ENCODE data around the gene RFPL2.

Gene RFPL2

GRCh38 chr22:32204856-32205722 lies at the start of gene RFPL2:
Gene RFPL2, minus strand, starts transcription at chr22:32205073. Its CDS starts 2,622 bp downstream, at chr22:32202451.
- no peak for DNase-seq (ENCODE audit: low read depth, low spot score)

DNA sequence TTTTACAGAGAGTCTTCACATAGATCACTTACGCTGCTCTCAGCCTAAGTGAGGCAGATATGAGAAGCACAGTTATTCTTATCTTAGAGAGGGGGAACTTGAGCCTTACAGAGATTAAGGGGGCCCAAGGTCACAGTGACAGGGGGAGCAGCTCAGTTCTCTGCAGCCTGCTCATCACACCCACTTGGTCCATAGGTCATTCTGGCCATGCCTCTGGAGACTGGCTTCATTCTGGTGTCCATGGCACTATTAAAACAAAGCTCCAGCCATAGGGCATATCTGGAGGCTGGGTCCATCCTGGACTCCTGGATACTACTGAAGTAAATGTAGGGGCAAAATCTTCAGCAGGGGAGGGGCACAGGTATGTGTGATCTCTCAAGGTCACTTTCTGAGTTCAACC lies 44.4 kb upstream of the RFPL2 start:
- no peak for DNase-seq (ENCODE audit: low read depth, low spot score)

DNA sequence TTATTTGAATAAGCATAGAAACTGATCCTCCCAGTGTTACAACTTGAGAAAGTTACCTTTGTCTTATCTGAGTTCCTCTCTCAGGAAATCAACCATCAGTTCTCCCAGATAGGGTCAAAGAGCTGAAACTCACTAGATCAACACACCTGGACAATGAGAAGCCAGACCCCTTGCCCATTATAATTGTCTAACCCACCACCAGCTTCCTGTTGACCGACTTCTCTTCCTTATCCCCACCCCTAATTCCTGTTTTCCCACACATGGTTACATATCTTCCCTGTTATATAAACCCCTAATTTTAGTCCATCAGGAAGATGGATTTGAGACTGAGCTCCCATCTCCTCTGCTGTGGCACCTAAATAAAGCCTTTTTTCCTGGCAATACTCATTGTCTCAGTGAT lies 43.4 kb upstream of the RFPL2 start:
- DNase-seq (ENCODE audit: low read depth, low spot score): no peak

GRCh38 chr22:32246166-32246565 lies 41.3 kb upstream of the RFPL2 start:
- no peak for DNase-seq (ENCODE audit: low read depth, low spot score)

GRCh38 chr22:32245042-32245441 lies 40.2 kb upstream of the RFPL2 start:
- no peak for DNase-seq (ENCODE audit: low read depth, low spot score)

- no peak for DNase-seq (ENCODE audit: low read depth, low spot score)
Observed at GRCh38 chr22:32244547-32244946, 39.7 kb upstream of the RFPL2 start.

GRCh38 chr22:32240461-32240860 lies 35.6 kb upstream of the RFPL2 start:
- no peak for DNase-seq (ENCODE audit: low read depth, low spot score)

- no peak for DNase-seq (ENCODE audit: low read depth, low spot score)
Observed at GRCh38 chr22:32237906-32238305, 33.0 kb upstream of the RFPL2 start.

DNA sequence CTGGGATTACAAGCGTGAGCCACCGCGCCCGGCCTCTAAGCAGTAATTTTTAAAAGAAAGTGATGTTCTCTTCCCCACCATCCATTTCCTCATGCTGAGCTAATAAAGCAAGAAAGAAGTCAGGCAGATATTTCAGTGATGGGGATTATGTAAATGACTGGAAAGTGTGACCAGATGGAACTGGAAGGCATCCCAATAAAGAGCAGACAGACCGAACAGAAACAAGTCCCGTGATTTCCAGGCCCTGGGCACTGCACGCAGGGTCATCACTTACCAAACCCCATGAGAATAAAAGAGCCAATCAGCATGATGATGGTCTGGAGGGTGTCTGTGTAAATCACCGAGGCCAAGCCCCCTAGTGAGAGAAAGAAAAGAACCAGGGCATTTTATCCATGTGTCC lies 32.1 kb upstream of the RFPL2 start:
- no peak for DNase-seq (ENCODE audit: low read depth, low spot score)

DNA sequence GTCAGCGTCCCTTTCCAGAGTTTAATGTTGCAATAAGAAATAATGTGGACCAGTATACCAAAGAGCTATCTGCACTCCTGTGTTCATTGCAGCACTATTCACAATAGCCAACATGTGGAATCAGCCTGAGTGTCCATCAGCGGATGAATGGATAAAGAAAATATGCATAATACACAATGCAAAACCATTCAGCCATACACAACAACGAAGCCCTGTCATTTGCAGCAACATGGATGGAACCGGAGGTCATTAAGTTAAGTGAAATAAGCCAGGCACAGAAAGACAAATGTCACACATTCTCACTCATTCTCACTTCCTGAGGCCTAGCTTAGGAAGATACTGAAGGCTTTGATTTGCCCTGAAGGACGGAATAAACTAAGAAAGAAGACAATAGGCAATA lies 28.2 kb upstream of the RFPL2 start:
- DNase-seq (ENCODE audit: low read depth, low spot score): no peak

GRCh38 chr22:32232191-32232830 lies 27.4 kb upstream of the RFPL2 start:
- DNase-seq (ENCODE audit: low read depth, low spot score): no peak

DNA sequence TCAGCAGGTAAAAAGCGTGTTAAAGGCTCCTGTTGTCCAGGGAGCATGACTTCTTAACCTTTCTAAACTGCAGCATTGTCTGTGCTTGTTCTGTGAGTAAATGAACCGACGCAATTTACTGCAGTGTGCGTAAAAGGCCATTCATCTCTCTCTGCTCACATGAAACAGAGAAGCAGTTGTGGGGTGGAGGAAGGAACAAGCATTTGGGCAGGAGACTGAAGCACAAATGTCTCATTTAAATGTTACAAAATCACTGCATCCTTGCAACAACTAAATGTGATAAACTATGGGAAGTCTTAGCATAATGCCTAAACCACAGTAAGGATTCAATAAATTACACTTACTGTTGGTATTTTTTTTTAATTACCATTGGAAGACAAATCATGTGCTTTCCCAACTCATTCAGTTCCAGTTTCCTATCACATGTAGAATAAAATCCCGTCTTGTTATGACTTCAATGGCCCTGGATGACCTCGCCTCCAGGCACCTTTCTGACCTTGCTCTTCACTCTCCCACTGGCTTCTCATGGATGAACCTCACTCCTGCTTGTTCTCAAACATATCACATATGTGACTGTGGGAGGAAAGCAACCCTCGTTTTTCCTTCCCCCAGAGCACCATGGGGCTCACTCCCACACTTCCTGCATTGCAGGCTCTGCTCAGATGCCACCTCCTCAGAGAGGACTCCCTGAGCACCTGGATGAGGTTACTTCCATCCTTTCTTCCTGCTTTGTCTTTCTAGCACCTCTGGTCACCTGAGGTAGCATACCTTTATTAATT lies 21.6 kb upstream of the RFPL2 start:
- DNase-seq (ENCODE audit: low read depth, low spot score): no peak

DNA sequence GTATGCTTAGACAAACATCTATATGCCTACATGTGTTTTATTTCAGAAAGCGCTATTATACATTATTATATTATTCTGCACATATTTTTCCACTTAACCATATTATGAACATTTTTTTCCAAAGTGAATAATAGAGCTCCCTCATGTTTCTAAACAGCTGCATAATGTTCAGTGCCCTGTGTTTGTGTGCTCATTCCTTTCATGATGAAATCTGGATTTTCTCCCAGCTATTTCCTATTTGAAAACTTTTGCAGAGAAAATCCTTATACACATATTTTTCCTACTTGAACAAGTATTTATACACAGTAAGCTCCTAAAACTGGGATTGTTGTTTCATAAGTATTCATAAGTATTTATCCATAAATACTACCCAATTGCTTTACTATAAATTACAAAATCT lies 18.1 kb upstream of the RFPL2 start:
- DNase-seq (ENCODE audit: low read depth, low spot score): no peak

DNA sequence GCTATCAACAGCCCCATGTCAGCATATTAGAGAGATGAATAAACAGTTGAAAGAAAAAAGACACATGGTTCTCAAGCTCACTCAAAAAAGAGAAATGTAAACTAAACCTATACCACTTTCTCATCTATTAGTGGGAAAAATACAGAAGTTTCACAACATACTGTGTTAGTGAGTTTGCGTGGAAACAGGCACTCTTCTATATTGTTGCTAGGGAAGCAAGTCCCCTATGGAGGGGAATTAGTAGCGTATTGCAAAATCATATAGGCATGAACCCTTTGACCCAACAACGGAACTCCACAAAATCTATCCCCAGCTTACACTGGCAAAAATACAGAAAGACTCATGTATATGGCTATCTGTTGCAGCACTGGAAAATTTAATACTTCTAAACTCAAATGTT lies 14.2 kb upstream of the RFPL2 start:
- no peak for DNase-seq (ENCODE audit: low read depth, low spot score)

DNA sequence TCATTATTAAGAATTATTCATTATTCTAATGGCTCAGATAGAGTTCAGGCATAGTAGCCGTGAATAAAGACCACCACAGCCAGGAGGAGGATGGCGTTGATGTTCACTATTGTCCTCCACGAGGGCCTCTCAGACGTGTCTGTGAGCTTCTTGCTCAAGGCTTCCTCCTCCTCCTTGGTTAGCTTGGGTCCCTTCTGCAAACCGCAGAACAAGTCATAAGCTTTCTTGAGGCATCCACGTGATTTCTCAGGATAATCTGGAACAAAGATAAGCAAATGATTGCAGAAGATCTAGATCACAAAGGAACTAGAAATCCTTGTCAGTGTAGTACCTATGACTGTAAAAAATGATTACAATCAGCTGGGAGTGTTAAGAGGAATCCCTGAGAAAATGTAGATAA lies 13.6 kb upstream of the RFPL2 start:
- DNase-seq (ENCODE audit: low read depth, low spot score): no peak

- no peak for DNase-seq (ENCODE audit: low read depth, low spot score)
Observed at GRCh38 chr22:32217465-32217864, 12.6 kb upstream of the RFPL2 start.

DNA sequence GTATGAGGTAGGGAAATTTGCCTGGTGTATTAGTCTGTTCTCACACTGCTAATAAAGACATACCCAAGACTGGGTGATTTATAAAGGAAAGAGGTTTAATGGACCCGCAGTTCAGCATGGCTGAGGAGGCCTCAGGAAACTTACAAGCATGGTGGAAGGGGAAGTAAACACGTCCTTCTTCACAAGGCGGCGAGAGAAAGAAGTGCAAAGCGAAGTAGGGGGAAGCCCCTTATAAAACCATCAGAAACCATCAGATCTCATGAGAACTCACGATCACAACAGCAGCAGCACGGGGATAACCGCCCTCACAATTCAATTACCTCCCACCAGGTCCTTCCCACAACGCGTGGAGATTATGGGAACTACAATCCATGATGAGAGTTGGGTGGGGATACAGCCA lies 12.0 kb upstream of the RFPL2 start:
- DNase-seq (ENCODE audit: low read depth, low spot score): no peak

DNA sequence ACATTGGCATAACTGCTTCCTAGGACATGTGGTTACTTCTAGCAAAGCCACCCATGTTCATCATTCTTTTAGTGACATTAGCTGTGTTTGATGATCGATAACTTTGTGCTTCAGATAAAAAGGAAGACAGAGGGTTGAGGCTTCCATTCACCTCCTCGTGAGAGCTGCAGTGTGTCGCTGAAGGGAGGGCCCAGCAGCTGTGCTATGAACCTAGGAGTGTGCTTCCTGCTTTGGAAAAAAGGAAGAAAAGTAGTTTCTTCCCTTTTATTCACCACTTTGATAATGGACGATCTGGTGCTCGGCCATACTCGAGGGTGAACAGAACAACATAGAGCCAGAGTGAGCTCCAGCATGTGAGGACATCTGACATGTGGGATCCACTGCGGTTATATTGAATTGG lies 6.1 kb upstream of the RFPL2 start:
- no peak for DNase-seq (ENCODE audit: low read depth, low spot score)

GRCh38 chr22:32208681-32209080 lies 3.8 kb upstream of the RFPL2 start:
- no peak for DNase-seq (ENCODE audit: low read depth, low spot score)

- DNase-seq (ENCODE audit: low read depth, low spot score): no peak
Observed at GRCh38 chr22:32207971-32208480, 3.2 kb upstream of the RFPL2 start.

GRCh38 chr22:32206774-32207758 lies 2.2 kb upstream of the RFPL2 start:
- DNase-seq (ENCODE audit: low read depth, low spot score): no peak
